H9 (cell line): ENCODE measurements around the gene TCF4. TPM values are rescaled to one million over a fixed set of nuclear protein-coding genes. Genes with fewer than 3 reads are reported as not detected.

Experiments used
- DNase-seq: peaks from one replicate; pipeline ENCODE4 v3.0.0-alpha.2; 2017
- H2AFZ ChIP-seq: one replicate; pipeline ENCODE4 v1.6.1; 2013; ENCODE audit warnings: mild to moderate bottlenecking, low read length, control low read depth, moderate library complexity
- H2AK5ac ChIP-seq: 2 replicates; pipeline ENCODE4 v1.6.1; 2013; ENCODE audit warnings: low read length, control low read depth, mixed read lengths; ENCODE audit not compliant: insufficient read length
- H2BK120ac ChIP-seq: one replicate; pipeline ENCODE4 v1.6.1; 2013; ENCODE audit warnings: low read depth, mild to moderate bottlenecking, low read length, control low read depth, inconsistent platforms; ENCODE audit not compliant: poor library complexity, severe bottlenecking
- H2BK12ac ChIP-seq: 2 replicates; pipeline ENCODE4 v1.6.1; 2013; ENCODE audit warnings: low read length, control low read depth, mixed read lengths, low read depth; ENCODE audit not compliant: insufficient read length
- H2BK15ac ChIP-seq: 2 replicates; pipeline ENCODE4 v1.6.1; 2013; ENCODE audit warnings: low read depth, low read length, control low read depth
- H2BK20ac ChIP-seq: one replicate; pipeline ENCODE4 v1.6.1; 2013; ENCODE audit warnings: low read depth, mild to moderate bottlenecking, low read length, control low read depth, inconsistent platforms; ENCODE audit not compliant: poor library complexity, severe bottlenecking
- H2BK5ac ChIP-seq: 2 replicates; pipeline ENCODE4 v1.6.1; 2013; ENCODE audit warnings: low read length, control low read depth, mixed read lengths; ENCODE audit not compliant: insufficient read length
- H3K14ac ChIP-seq: 2 replicates; pipeline ENCODE4 v1.6.1; 2013; ENCODE audit warnings: low read length, control low read depth; ENCODE audit not compliant: insufficient read depth
- H3K18ac ChIP-seq: 2 replicates; pipeline ENCODE4 v1.6.1; 2013; ENCODE audit warnings: low read depth, mild to moderate bottlenecking, mixed read lengths, low read length, control low read depth; ENCODE audit not compliant: insufficient read length
- H3K23ac ChIP-seq: 2 replicates; pipeline ENCODE4 v1.6.1; 2013; ENCODE audit warnings: low read length, control low read depth, mixed read lengths, low read depth; ENCODE audit not compliant: insufficient read length
- H3K23me2 ChIP-seq: 2 replicates; pipeline ENCODE4 v1.6.1; 2013; ENCODE audit warnings: low read depth, mild to moderate bottlenecking, mixed read lengths, low read length, control low read depth; ENCODE audit not compliant: insufficient read length, poor library complexity, severe bottlenecking
- H3K27ac ChIP-seq: 2 replicates; pipeline ENCODE4 v1.5.1; 2013; ENCODE audit warnings: low read length, control low read depth, mixed read lengths, low read depth; ENCODE audit not compliant: insufficient read length
- H3K27me3 ChIP-seq: 2 replicates; pipeline ENCODE4 v1.6.1; 2013; ENCODE audit warnings: low read length, control low read depth, inconsistent platforms; ENCODE audit not compliant: insufficient read depth
- H3K4ac ChIP-seq: 2 replicates; pipeline ENCODE4 v1.6.1; 2013; ENCODE audit warnings: low read depth, mild to moderate bottlenecking, control low read depth, inconsistent platforms, low read length, moderate library complexity
- H3K4me1 ChIP-seq: 2 replicates; pipeline ENCODE4 v1.6.1; 2013; ENCODE audit warnings: low read length, control low read depth, inconsistent platforms; ENCODE audit not compliant: insufficient read depth
- H3K4me2 ChIP-seq: 2 replicates; pipeline ENCODE4 v1.6.1; 2013; ENCODE audit warnings: low read length, control low read depth, mixed read lengths; ENCODE audit not compliant: insufficient read length, insufficient read depth
- H3K56ac ChIP-seq: 2 replicates; pipeline ENCODE4 v1.6.1; 2013; ENCODE audit warnings: low read depth, mild to moderate bottlenecking, mixed read lengths, low read length, control low read depth; ENCODE audit not compliant: insufficient read length
- H3K79me1 ChIP-seq: 2 replicates; pipeline ENCODE4 v1.6.1; 2013; ENCODE audit warnings: low read depth, mild to moderate bottlenecking, moderate library complexity, low read length, control low read depth, inconsistent platforms; ENCODE audit not compliant: insufficient read depth, poor library complexity, severe bottlenecking
- H3K79me2 ChIP-seq: 2 replicates; pipeline ENCODE4 v1.6.1; 2013; ENCODE audit warnings: low read length, control low read depth, inconsistent platforms; ENCODE audit not compliant: insufficient read depth
- H3K9ac ChIP-seq: 2 replicates; pipeline ENCODE4 v1.6.1; 2013; ENCODE audit warnings: low read length, control low read depth, mixed read lengths; ENCODE audit not compliant: insufficient read length; ENCODE audit errors: extremely low read depth
- H3K9me3 ChIP-seq: one replicate; pipeline ENCODE4 v1.6.1; 2013; ENCODE audit warnings: low read depth, low read length, inconsistent platforms; ENCODE audit not compliant: control insufficient read depth
- H3T11ph ChIP-seq: one replicate; pipeline ENCODE4 v1.6.1; 2013; ENCODE audit warnings: mild to moderate bottlenecking, low read length, control low read depth, inconsistent platforms
- H4K20me1 ChIP-seq: one replicate; pipeline ENCODE4 v1.6.1; 2013; ENCODE audit not compliant: control insufficient read depth, insufficient read length, insufficient read depth
- H4K5ac ChIP-seq: 2 replicates; pipeline ENCODE4 v1.6.1; 2013; ENCODE audit warnings: low read depth, mild to moderate bottlenecking, mixed read lengths, low read length, control low read depth; ENCODE audit not compliant: insufficient read length
- H4K8ac ChIP-seq: replicated peaks from 2 replicates; pipeline ENCODE4 v1.6.1; 2013; ENCODE audit warnings: low read length, control low read depth, mixed read lengths, low read depth; ENCODE audit not compliant: insufficient read length
- H4K91ac ChIP-seq: 2 replicates; pipeline ENCODE4 v1.6.1; 2013; ENCODE audit warnings: low read depth, mild to moderate bottlenecking, moderate library complexity, mixed read lengths, low read length, control low read depth; ENCODE audit not compliant: insufficient read length
- H3K27ac Mint-ChIP-seq, 3 experiments: 2 replicates in 2 of 3; 3 replicates in 1 of 3; pipeline ENCODE4 v1.8.0; 2020 to 2021; ENCODE audit warnings: mixed read lengths in 3 of 3, mild to moderate bottlenecking in 1 of 3, moderate library complexity in 1 of 3
- H3K27me3 Mint-ChIP-seq: 2 replicates; pipeline ENCODE4 v1.8.0; 2021; ENCODE audit warnings: low read depth, mild to moderate bottlenecking, moderate library complexity, mixed read lengths
- H3K36me3 Mint-ChIP-seq, 3 experiments: 2 replicates in 2 of 3; 3 replicates in 1 of 3; pipeline ENCODE4 v1.8.0; 2020 to 2021; ENCODE audit warnings: low read depth in 3 of 3, mixed read lengths in 3 of 3; ENCODE audit not compliant: insufficient read depth in 1 of 3
- H3K4me1 Mint-ChIP-seq, 2 experiments: 2 replicates each; pipeline ENCODE4 v1.8.0; 2020; ENCODE audit warnings: mixed read lengths in 2 of 2
- H3K4me3 Mint-ChIP-seq, 2 experiments: 2 replicates in 1 of 2; 3 replicates in 1 of 2; pipeline ENCODE4 v1.8.0; 2020 to 2021; ENCODE audit warnings: mild to moderate bottlenecking in 2 of 2, mixed read lengths in 2 of 2, moderate library complexity in 1 of 2
- H3K9me3 Mint-ChIP-seq, 2 experiments: 2 replicates in 1 of 2; 3 replicates in 1 of 2; pipeline ENCODE4 v1.8.0; 2020; ENCODE audit warnings: mild to moderate bottlenecking in 2 of 2, mixed read lengths in 2 of 2, moderate library complexity in 1 of 2
- CTCF ChIP-seq: fragments of 200-600 bp; sonication (generic); conservative IDR thresholded peaks from 3 replicates; pipeline ENCODE4 v1.8.0; 2021; ENCODE audit warnings: antibody characterized with exemption, mild to moderate bottlenecking
- WGBS: extraction: QIAGEN DNeasy Blood & Tissue Kit; methylation state at CpG from one replicate; pipeline ENCODE4 v1.1.7; 2013; ENCODE audit warnings: missing lambda C conversion rate, low lambda C conversion rate, mixed read lengths; ENCODE audit not compliant: insufficient read length; ENCODE audit errors: extremely low coverage; 5-methylcytosine and 5-hydroxymethylcytosine counted together
- total RNA-seq: library from RNA; stranded (reverse); gene quantifications from 2 replicates; pipeline ENCODE4 v1.2.1, GENCODE V29; 2021

TCF4 gene
- total RNA-seq, 1 experiment from 2014 or later, result 99.4 TPM

- Histone ChIP-seq H3K14ac (no peak overlapping the region), H3K9ac (no peak overlapping the region), H4K5ac (no peak overlapping the region), H3K4me1 (no peaks in the 10 kb centered on the region; the same call in 1 of the 2 replicates), H3K4ac (no peak overlapping the region), H2BK15ac (no peak overlapping the region), H3K23ac (no peak overlapping the region), H3K27ac (no peak overlapping the region), H3K9me3 (no peaks in the 10 kb centered on the region), H3T11ph (no peak overlapping the region), H3K18ac (no peak overlapping the region), H3K23me2 (peaks cover 9% of the 10 kb centered on the region), H3K4me2 (peak overlapping the region; percentile 80), H2BK120ac (no peak overlapping the region), H4K20me1 (no peaks in the 10 kb centered on the region), H2BK5ac (no peak overlapping the region), H2AFZ (no peak overlapping the region), H2BK20ac (no peak overlapping the region), H3K79me1 (no peaks in the 10 kb centered on the region), H3K79me2 (no peaks in the 10 kb centered on the region), H3K27me3 (no peaks in the 10 kb centered on the region), H4K8ac (no peak overlapping the region), H4K91ac (no peak overlapping the region), H2AK5ac (no peak overlapping the region), H2BK12ac (no peak overlapping the region), H3K56ac (no peak overlapping the region)
- H3K27ac Mint-ChIP-seq, result no peak overlapping the region; a peak in 1 of 7 replicates
- no peaks in the 10 kb centered on the region for H3K9me3 Mint-ChIP-seq
- H3K27me3 Mint-ChIP-seq, result no peaks in the 10 kb centered on the region; the same call in 1 of the 2 replicates
- WGBS, result 100% methylated on average over 2 of the region's 8 CpGs
- peaks cover 39 to 53% of the 10 kb centered on the region in 2 experiments for H3K4me1 Mint-ChIP-seq
- DNase-seq, result no peak
- H3K36me3 Mint-ChIP-seq, result no peaks in the 10 kb centered on the region
- H3K4me3 Mint-ChIP-seq, result peak overlapping the region; percentile 85 to 86
- no peak for TF ChIP-seq CTCF
Measured at GRCh38 chr18:55320424-55321264, 267.3 kb downstream of the TCF4 start.
